Hepatocyte (in vitro differentiated cells): ENCODE data around the gene THAP3. TPM values are rescaled to one million over a fixed set of nuclear protein-coding genes. Genes with fewer than 3 reads are reported as not detected.

Experiments used
- DNase-seq: peaks from one replicate; pipeline ENCODE4 v3.0.0-alpha.2; 2016; ENCODE audit warnings: low spot score
- H2AFZ ChIP-seq: fragments of 200-600 bp; sonication (generic); 2 replicates; pipeline ENCODE4 v1.6.0; 2016; ENCODE audit warnings: antibody characterized with exemption, mild to moderate bottlenecking
- H3K27ac ChIP-seq: fragments of 200-600 bp; sonication (generic); 2 replicates; pipeline ENCODE4 v1.5.1; 2016; ENCODE audit warnings: mild to moderate bottlenecking
- H3K27me3 ChIP-seq: fragments of 200-600 bp; sonication (generic); 2 replicates; pipeline ENCODE4 v1.6.1; 2016
- H3K36me3 ChIP-seq: fragments of 200-600 bp; sonication (generic); replicated peaks from 2 replicates; pipeline ENCODE4 v1.5.1; 2016; ENCODE audit warnings: low read depth; ENCODE audit not compliant: insufficient read depth
- H3K4me1 ChIP-seq: fragments of 200-600 bp; sonication (generic); 2 replicates; pipeline ENCODE4 v1.5.1; 2016; ENCODE audit warnings: mild to moderate bottlenecking, moderate library complexity; ENCODE audit not compliant: insufficient read depth
- H3K4me2 ChIP-seq: fragments of 200-600 bp; sonication (generic); 2 replicates; pipeline ENCODE4 v1.6.0; 2016
- H3K4me3 ChIP-seq: fragments of 200-600 bp; sonication (generic); 2 replicates; pipeline ENCODE4 v1.5.1; 2016; ENCODE audit warnings: mild to moderate bottlenecking
- H3K79me2 ChIP-seq: fragments of 200-600 bp; sonication (generic); 2 replicates; pipeline ENCODE4 v1.6.0; 2017; ENCODE audit warnings: mild to moderate bottlenecking
- H3K9me2 ChIP-seq: fragments of 200-600 bp; sonication (generic); replicated peaks from 2 replicates; pipeline ENCODE4 v1.6.0; 2017; ENCODE audit warnings: mild to moderate bottlenecking; ENCODE audit not compliant: insufficient read depth
- H3K9me3 ChIP-seq: fragments of 200-600 bp; sonication (generic); 2 replicates; pipeline ENCODE4 v1.5.1; 2016; ENCODE audit warnings: low read depth, mild to moderate bottlenecking
- H4K20me1 ChIP-seq: fragments of 200-600 bp; sonication (generic); 2 replicates; pipeline ENCODE4 v1.6.0; 2016; ENCODE audit warnings: mild to moderate bottlenecking; ENCODE audit not compliant: insufficient read depth, poor library complexity, severe bottlenecking
- EZH2 ChIP-seq: fragments of 200-600 bp; sonication (generic); IDR thresholded peaks from 2 replicates; pipeline ENCODE4 v1.6.1; 2016; ENCODE audit warnings: antibody characterized with exemption, mild to moderate bottlenecking, borderline replicate concordance
- EZH2phosphoT487 ChIP-seq: fragments of 200-600 bp; sonication (generic); IDR thresholded peaks from one replicate; pipeline ENCODE4 v1.6.1; 2018; ENCODE audit warnings: antibody characterized with exemption, mild to moderate bottlenecking, low read depth, moderate library complexity; ENCODE audit not compliant: unreplicated experiment, severe bottlenecking
- WGBS: methylation state at CpG from one replicate; pipeline ENCODE4 v1.1.6; 2016; ENCODE audit warnings: low lambda C conversion rate; ENCODE audit errors: missing lambda C conversion rate; 5-methylcytosine and 5-hydroxymethylcytosine counted together
- polyA plus RNA-seq: library from polyadenylated mRNA; unstranded; fragments of >200 nt; fragmentation: Nextera tagmentation; extraction: Ambion mirVana; gene quantifications from 2 replicates; pipeline ENCODE4 v1.2.1, GENCODE V29; 2016
- total RNA-seq: library from RNA; depleted of rRNA; stranded (reverse); fragments of >200 nt; gene quantifications from 2 replicates; pipeline ENCODE4 v1.2.3, GENCODE V29; 2014
- TF ChIP-seq, protein P1 (sequence below): fragments of 200-600 bp; sonication (generic); IDR thresholded peaks from 2 replicates; pipeline ENCODE4 v1.5.1; 2016; ENCODE audit warnings: antibody characterized with exemption, mild to moderate bottlenecking; ENCODE audit not compliant: poor library complexity

Gene THAP3
- total and polyA plus RNA-seq, 2 experiments from 2014 or later: 13.0 to 26.5 TPM

DNA sequence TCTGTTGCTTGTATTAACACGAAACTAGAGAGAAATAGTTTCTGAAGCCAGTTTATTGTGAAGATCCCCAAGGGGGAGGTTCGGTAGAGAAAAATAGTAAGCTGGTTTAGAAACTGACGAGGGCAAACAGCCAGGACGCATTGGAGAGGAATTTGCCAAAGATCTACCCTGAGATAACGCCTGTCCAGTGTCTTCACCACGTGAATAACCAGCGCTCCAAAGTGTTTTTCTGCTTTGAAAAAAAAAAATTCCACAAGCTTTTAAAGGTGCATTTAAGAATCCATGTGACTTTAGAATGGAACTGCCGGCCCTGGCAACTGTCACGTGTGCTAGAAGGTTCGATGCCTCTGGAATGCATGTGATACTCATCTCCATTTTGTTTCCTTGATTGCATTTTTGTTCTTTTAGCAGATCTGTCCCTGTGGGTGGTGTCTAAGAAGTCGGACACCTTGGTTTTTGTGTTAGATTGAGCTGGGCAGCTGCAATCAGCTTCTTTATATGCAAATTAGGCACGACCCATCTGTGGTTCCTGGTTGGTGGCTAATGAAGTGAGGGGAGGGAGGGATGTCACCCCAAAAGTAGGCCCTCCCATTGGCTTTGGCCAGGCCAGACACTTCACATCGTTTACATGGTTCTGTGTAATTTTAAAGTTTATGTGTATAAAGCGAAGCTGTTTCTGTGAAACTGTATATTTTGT, 1.3 kb upstream of the THAP3 start:
- Histone ChIP-seq H3K27me3 (no peaks in the 10 kb centered on the region), H3K4me3 (no peak overlapping the region), H3K9me2 (no peaks in the 10 kb centered on the region), H3K9me3 (no peaks in the 10 kb centered on the region), H3K36me3 (no peaks in the 10 kb centered on the region), H4K20me1 (peaks cover 13% of the 10 kb centered on the region), H3K4me1 (peaks cover 13% of the 10 kb centered on the region), H3K79me2 (peaks cover 68% of the 10 kb centered on the region), H3K4me2 (no peak overlapping the region), H3K27ac (peak overlapping the region; percentile 36), H2AFZ (no peak overlapping the region)
- no peak for DNase-seq
- 78% methylated on average over 14 of the region's 14 CpGs for WGBS
- TF ChIP-seq EZH2phosphoT487 (no peak), EZH2 (no peak)
- TF ChIP-seq, protein P1, sequence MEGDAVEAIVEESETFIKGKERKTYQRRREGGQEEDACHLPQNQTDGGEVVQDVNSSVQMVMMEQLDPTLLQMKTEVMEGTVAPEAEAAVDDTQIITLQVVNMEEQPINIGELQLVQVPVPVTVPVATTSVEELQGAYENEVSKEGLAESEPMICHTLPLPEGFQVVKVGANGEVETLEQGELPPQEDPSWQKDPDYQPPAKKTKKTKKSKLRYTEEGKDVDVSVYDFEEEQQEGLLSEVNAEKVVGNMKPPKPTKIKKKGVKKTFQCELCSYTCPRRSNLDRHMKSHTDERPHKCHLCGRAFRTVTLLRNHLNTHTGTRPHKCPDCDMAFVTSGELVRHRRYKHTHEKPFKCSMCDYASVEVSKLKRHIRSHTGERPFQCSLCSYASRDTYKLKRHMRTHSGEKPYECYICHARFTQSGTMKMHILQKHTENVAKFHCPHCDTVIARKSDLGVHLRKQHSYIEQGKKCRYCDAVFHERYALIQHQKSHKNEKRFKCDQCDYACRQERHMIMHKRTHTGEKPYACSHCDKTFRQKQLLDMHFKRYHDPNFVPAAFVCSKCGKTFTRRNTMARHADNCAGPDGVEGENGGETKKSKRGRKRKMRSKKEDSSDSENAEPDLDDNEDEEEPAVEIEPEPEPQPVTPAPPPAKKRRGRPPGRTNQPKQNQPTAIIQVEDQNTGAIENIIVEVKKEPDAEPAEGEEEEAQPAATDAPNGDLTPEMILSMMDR: no peak

- H3K4me1 ChIP-seq: peaks cover 13% of the 10 kb centered on the region
- H3K36me3 ChIP-seq: no peaks in the 10 kb centered on the region
- TF ChIP-seq, protein P1: no peak
- peak overlapping the region; percentile 90 for H3K4me2 ChIP-seq
- peaks cover 4% of the 10 kb centered on the region for H4K20me1 ChIP-seq
- peak; percentile 32 for DNase-seq
- peak overlapping the region; percentile 93 for H3K27ac ChIP-seq
- peak overlapping the region; percentile 87 for H2AFZ ChIP-seq
- no peaks in the 10 kb centered on the region for H3K27me3 ChIP-seq
- no peaks in the 10 kb centered on the region for H3K9me3 ChIP-seq
- 29% methylated on average over 17 of the region's 32 CpGs for WGBS
- H3K79me2 ChIP-seq: peaks cover 50% of the 10 kb centered on the region
- no peaks in the 10 kb centered on the region for H3K9me2 ChIP-seq
- H3K4me3 ChIP-seq: peak overlapping the region; percentile 81
These were observed 999 bp downstream of the THAP3 start for GRCh38 chr1:6625584-6626149.

DNA sequence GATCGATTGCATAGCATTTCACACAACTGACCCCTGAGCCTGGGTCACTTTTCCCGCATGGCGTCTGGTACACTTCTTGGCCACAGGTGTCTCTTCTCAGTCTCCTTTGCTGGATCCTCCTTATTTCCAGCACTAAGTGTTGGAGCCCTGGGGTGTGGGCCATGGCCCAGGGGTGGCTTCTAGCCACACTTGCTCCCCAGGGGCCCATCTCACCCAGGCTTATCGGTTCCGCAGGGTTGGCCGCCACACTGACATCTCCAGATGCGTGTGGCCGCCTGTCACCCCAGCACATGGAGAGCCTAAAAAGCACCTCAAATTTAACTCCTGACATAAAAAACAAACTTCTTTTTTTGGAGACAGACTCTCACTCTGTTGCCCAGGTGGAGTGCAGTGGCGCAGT, 2.4 kb downstream of the THAP3 start:
- Histone ChIP-seq H3K27ac (no peak overlapping the region), H3K4me3 (no peak overlapping the region), H4K20me1 (peaks cover 4% of the 10 kb centered on the region), H3K36me3 (no peaks in the 10 kb centered on the region), H3K9me3 (no peaks in the 10 kb centered on the region), H3K4me1 (peaks cover 13% of the 10 kb centered on the region), H3K9me2 (no peaks in the 10 kb centered on the region), H3K27me3 (no peaks in the 10 kb centered on the region), H2AFZ (no peak overlapping the region), H3K79me2 (peaks cover 40% of the 10 kb centered on the region), H3K4me2 (no peak overlapping the region)
- no peak for DNase-seq
- TF ChIP-seq, protein P1: no peak
- TF ChIP-seq EZH2phosphoT487 (no peak), EZH2 (no peak)
- 98% methylated on average over 9 of the region's 9 CpGs for WGBS
